Dermis blood vessel endothelial cell (primary cell): ENCODE data around the gene HMX1. TPM values are rescaled to one million over a fixed set of nuclear protein-coding genes. Genes with fewer than 3 reads are reported as not detected.

Experiments
- DNase-seq: peaks from one replicate; pipeline ENCODE4 v3.0.0; 2010
- total RNA-seq: library from RNA; depleted of rRNA; stranded (reverse); fragments of >200 nt; gene quantifications from 2 replicates; pipeline ENCODE4 v1.2.3, GENCODE V29; 2014

HMX1 gene
- total RNA-seq, 1 donor from 2014 or later, result not detected

DNA sequence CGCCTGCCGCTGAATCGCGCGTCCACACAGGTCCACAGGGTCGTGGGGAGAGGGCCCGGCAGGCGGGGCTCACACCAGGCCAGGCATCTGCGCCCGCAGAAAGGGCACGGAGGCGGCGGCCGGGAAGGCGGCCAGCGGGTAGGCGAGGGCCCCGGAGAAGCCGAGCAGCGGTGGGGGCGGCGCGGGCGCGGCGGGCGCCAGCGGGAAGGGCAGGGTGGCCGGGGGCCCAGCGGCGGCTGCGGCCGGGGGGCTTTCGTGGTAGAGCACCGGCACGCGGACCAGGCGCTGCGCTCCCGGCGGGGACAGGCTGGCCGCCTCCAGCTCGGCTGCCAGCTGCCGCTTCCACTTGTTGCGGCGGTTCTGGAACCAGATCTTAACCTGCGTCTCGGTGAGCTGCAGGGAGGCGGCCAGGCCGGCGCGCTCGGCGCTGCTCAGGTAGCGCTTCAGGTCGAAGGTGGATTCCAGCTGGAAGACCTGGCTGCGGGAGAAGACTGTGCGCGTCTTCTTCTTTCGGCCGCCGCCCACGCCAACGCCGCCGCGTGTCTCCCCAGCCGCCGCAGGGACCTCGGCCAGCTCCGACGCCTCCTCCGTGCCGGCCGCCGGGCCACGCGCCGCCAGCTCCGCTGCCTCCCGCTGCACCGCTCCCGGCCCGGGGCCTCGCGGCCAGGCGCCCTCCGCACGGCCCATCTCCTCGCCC, 3.9 kb downstream of the HMX1 start:
- DNase-seq, result no peak

DNA sequence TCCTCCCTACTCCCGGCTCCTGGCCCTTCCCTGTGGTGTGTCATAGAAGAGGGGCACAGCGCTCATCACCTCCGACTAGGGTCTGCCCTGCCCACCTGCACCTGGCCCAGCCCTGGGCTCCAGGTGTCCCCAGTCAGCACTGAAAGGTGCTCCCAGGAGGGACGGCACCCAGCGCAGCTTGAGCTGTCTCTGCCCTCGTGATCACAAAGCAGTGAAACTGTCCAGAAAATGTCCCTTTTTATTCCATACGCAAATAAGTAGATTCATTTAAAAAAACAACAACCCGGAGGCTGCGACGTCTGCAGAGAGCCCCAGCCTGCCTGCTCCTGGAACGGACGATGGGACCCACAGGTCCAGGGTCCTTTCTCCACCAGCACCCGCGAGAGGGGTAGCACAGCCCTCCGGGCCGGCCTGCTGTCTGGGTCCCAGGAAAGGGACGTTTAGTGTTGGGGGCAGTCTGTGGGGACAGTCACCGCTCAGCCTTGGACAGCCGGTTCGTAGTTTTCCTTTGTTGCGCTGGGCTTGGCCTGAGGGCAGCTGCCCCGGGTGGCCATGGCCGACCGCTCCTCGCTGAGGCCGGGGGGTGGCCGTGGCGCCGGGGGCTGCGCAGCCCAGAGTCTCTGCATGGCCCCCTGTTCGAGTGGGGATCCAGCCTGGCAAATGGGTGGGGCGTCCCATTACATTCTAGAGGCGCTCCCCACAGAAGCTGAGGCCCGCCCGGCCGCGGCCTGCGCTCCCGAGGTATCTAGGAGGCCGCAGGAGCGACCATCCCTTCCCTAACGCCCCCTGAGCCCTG, 4.6 kb downstream of the HMX1 start:
- DNase-seq, result no peak

DNA sequence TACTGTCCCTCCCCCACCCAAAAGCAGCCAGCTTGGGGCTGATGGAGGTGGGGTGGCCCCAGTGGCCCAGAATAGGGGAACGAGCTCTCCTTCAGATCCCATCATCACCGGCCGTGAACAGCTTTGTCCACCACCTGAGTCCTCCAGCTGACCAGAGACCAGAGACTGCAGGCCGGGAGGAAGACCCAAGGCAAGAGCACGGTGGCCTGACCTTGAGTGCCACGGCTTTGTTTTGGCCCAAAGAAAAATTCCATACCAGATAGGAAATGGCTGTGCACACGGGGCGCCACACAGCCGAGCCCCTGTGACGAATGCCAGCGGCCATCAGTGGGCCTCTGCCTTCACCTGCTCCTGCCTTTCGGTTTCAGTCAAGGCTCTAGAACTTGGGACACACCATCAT, 5.2 kb downstream of the HMX1 start:
- no peak for DNase-seq

DNA sequence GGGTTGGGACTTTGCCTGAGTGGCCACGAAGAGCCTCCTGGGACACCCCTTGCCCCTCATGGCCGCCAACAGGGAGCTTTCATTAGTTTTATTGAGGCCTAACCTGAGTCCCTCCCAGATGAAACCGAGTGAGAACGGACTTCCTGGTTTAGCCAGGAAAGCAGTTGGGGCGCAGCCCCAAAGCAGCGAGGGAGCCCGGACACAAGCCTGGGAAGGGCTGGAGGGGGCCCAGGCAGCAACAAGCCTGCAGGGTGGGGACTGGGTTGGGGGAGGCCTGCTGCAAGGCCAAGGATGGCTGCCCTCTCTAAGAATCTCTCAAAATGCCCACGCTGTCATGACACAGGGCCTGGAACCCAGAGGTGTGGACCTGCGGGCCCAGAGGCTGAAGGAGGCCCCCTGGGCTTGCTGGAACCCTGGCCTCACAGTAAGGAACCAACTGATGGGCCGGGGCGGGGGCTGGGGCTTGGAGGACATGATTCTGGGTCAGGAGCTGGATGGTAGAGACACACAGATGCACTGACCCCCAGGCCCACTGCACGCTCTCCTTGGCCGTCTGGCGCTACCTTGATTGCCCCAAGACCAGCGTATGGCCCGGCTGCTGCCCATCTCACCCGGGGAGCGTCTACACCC, 5.8 kb downstream of the HMX1 start:
- no peak for DNase-seq

DNA sequence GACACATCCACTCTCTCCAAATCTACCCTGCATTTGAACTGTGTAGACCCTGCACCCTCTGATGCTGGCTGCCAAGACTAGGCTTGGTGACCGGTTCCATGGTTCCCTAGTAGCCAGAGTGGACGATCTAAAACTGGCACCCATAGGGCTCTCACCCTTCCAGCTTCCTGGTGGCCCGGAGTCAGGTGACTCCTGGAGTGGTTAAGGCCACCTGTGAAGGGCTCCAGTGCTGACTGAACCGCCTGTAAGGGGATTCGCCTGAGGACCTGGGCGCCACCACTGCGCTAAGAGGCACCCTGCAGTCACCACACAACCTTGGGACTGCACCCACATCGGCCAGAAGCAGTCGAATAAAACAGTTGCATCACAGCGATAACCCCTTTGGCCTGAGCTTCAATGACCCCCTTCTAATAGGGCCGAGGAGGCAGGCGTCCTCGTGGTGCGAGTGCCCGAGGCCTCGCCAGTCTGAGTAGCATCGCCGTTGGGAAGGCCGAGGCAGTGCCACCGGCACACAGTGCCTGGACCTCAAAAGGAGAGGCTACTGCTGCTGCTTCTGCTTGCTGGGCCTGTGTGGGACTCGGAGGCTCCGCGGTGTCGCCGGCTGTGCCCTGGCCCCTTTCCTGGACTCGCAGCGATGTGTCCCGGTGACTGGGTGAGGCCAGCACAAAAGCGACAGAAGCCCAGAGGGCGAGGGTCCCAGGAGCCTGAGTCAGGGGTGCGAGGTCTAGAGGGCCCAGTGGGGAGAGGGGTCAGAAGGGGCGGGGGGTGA, 6.5 kb downstream of the HMX1 start:
- DNase-seq, result no peak

DNA sequence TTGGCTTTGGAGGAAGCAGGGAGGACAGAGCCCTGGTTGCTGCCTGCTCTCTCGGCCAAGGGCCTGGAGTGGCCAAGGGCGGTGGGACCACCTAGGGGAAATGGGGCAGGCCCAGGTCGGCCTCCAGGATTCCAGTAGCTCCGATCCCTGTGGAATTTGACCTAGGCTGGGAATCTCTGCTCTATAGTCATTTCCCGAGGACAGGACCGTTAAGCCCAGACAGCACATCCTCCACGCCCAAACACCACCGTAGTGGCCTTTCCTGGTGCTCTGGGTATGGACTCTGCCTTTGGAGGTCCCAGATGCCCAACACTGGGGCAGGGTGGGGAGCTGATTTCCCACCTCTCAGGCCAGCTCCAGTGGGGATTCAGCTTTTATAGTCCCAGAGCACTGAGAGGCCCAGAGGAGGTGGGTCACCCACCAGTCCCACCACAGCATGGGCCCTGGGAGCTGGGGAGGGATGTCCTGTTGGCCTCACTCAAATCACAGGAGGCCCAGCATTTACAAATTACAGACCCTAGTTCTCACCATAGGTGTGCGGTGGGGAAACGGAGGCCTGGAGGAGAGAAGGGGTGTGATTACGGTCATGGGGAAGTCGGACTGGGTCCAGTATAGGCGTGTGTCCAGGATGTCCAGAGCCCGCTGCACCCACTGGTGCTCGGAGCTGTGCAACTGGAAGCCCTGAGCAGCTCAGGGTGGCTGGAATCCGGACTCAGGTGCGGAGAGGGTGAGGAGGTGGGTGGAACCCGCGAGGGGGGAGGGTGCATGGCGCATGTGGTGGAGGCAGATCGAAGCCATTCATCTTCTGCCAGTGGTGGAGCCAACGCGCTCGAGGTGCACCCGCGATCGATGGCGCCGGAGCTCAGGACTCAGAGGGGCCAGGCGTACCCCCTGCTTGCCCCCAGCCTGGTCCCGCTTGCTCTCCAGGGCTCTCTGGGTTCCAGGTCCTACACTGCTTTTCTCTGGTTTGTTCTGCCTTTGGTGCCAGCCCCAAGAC, 7.7 kb downstream of the HMX1 start:
- no peak for DNase-seq

DNA sequence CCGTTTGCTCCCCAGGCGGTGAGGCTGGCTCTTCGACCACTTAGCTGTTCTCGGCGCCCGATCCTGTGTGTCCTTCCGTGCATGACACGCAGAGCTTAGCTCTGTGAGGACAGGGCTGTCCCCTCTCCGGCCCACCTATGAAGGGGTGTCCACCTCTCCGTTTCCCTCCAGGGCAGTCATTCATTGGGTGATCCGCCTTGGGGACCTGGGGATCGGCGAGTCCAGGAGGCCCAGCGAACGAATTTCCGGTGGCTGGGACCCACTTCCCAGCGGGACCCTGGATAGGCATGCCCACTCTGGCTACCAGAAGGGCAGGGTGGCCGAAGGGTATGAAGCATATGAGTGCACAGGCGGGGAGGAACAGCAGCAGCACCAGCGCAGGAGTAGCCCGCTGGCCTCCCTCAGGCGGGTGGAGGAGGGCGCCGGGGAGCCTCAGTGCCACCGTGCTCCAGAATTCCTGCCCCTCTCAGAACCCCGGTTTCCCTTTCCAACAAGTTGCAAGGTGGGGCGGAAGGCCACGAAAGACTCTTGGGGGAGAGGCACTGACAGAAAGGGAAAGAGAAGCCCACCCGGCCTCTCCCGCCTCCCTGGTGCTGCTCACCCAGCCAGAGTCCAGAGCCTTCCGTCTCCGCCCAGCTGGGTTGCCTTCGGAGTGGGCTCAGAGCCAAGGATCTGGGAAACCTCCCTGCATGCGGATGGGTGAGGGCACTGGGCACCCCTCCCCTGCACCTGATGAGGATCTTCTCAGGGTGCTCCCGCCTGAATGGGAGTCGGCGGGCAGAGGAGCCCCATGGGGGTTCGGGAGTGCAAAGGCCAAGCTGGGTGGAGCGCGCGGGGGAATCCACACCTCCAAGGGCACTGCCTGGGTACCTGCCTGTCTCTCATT, 8.6 kb downstream of the HMX1 start:
- DNase-seq, result no peak

DNA sequence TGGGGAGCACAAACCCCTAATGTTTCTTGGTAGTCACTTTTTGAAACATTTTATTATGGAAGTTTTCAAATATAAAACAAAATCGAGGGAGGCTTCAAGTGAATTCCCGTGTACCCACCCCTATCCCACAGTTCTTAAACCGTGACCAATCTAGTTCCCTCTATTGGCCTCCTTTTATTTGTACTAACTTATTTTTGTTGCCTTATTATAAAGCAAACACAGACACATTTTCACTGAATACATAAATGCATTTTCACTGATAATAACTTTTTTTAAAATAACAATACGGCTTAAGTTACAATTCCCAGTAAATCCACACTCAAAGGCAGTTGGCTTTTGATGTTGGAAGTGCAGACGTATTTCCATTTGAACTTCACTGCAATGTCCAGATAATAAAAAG, 9.3 kb downstream of the HMX1 start:
- no peak for DNase-seq

DNA sequence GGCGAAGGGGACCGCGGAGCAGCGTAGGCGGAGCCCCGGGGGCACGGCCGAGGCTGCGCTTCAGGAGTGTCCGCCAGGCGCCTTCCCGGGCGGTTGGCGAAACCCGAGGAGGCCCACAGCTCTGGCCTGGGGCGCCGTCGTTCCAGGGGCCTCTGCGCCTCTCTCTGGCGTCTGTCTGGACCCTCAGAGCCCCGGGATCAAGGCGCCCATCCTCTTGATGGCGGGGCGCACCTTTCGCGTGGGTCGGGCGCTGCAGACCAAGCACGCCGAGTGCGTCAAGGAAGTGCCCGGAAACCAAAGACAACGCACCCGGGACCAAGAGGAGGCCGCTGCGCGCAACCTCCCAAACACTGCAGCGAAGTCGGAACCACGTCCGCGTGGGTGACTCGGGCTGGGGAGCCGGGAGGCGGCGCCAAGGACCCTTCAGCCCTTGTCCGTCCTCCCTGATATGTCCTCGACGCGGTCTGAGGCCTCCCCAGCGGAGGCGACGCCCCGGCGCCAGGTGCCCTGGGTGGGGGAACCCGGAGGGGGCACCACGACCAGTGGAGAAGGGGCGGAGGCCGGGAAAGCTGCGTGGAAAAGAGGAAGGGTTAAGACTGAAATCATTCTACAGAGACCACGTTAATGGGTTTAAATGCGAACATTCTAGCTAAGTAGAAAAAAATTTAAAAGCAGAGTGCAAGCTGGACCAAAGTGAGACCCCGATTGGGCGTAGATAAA, 9.9 kb downstream of the HMX1 start:
- no peak for DNase-seq

DNA sequence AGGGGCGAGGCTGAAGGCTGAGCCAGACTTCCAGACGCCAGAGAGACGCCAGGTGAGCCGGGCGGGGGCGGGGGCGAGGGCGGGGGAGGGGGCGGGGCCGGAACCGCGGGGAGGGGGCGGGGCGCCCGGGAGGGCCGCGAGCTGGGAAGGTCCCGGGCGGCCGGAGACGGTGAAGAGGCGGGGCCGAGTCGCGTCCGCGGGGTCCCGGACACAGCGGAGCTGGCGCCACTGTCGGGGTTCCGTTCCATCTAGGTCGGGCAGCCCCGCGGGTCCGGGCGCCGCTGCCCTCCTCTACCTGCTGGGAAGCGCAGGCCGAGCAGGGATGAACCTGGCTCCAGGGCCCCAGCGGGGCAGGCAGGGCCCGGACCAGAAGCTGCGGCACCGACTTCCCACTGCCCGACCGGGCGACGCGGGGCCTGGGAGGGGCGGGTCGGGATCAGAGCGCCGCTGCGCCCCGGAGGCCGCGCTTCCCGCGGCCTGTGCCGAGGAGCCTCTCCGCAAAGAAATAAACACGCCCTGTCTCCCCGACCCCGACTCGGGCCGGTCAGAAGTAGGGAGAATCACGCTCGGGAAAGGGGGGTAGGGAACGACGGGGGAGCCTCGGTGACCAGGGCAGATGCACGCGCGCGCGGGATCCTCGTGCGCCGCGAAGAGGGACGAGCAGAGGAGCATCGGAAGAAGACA, 10.6 kb downstream of the HMX1 start:
- no peak for DNase-seq

DNA sequence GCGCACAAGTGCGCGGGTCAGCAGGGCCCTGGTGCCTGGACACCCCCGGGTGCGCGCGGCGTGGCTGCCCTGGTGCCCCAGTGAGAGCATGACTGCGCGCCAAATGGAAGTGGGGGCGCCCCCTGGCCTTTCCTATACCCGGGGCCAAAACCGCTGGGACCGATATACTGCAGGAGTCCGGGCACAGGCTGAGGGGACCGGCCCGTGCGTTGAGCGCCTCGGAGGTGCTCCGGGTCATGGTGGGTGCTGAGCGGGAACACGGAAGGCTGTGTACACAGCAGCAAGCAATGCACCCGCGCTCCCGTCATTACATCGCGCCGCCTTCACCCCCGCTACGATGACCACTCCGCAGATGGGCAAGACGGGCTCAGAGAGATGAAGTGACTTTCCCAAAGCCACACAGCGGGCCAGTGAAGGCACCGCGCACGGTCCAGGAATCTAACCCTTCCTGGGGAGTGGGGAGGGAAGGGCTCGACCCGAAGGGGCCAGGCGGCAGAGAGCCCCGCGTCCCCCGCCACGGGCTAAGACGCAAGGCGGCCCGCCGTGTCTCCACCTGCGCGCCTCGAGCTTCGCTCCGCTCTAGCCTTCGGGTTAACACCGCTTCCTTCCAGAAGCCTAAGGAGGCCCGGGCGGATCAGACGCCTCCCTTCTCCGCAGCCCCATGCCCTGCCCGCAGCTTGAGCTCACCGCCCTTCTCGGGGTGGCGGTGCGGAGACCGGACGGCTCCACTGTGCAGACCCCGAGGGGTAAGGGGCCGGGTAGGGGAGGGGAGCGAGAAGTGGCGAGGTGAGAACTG, 11.3 kb downstream of the HMX1 start:
- DNase-seq, result no peak

DNA sequence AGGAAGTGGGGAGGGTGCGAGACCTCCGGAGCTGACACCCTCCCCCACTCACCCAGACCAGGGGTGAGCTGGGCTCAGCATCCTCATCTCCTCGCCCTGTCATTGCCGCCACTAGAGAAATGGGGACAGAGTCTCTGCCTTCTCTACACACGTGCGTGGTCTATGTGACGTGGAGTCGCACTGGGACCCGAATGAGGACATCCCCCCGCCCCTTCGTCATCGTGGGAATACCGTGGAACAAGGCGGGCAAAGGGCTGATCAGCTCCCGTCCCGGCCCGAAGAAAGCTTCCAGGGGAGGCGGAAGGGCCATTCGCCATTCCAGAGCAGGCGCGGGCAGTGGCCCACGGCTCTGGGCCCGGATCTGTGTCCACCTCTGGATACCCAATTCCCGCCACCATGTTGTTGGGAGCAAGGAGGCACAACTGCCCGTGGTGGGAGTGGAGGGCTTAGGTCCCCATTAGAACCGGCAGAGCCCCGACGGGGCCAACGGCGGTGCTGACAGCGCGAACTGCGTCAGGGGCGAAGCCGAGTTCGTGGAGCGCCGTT, 12.0 kb downstream of the HMX1 start:
- DNase-seq, result no peak

DNA sequence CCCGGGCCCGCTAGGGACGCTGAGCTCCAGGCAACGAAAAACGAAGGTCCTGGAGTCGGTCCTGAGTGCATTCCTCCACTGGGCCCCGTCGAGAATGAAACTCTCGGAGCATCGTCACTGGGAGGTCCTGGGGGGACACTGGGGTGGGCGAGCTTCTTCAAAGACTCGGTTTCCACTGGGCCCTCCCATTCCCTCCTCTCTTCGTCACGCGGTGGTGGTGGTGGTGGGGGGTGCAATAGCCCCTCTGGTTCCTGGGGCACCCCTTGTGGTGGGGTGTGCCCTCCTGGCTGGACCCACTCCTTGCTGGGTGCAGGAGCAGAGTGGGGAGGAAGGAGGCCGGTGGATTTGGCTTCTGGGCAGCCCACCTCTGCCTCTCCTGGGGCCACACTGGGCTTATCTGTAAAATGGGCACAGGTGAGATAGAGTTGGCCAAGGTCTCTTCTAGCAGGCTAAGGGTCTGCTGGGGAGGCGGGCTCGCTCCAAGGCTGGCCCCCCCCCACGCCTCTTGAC, 12.9 kb downstream of the HMX1 start:
- DNase-seq, result no peak

DNA sequence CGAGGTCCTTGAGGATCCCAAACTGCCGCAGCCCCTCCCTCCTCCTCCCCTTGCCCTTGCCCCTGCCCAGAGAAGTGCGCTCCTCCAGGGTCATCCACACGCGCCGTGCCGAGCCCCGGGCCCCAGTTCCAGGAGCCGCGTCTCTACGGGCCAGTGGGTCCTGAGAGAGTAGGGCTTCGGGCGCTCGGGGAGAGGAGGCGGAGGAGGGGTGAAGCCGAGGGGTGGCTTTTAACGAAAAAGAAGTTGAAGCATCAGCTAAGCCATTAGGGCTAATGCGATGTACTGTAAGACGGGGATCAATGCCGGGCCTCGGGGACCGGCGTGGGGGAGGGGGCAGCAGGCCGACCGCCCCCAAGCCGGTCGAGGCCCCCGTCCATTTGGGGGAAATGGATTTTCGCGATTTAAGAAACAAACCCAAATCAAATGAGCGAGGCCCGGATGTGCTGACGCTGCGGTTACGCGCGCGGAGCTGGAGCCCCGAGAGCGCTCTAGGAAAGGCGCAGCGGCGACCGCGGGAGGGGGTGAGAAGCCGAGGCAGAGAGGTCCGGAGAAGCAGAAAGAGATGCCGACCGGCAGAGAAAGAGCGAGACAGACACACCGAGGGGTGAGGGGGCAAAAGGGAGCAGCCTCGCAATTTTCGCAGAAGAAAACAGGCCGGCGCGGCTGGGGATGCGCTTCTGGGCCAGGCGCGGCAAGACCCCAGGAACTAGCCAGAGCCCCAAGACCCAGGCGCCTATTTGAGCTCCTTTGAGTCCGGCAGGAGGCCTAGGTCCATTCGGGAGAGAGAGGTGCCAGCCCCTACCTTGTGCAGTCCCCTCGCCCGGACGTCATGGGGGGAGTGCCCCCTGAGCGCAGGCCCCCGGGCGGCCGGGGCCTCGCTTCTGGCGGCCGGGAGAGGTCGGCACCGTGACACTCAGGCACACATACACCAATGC, 13.6 kb downstream of the HMX1 start:
- DNase-seq, result no peak

DNA sequence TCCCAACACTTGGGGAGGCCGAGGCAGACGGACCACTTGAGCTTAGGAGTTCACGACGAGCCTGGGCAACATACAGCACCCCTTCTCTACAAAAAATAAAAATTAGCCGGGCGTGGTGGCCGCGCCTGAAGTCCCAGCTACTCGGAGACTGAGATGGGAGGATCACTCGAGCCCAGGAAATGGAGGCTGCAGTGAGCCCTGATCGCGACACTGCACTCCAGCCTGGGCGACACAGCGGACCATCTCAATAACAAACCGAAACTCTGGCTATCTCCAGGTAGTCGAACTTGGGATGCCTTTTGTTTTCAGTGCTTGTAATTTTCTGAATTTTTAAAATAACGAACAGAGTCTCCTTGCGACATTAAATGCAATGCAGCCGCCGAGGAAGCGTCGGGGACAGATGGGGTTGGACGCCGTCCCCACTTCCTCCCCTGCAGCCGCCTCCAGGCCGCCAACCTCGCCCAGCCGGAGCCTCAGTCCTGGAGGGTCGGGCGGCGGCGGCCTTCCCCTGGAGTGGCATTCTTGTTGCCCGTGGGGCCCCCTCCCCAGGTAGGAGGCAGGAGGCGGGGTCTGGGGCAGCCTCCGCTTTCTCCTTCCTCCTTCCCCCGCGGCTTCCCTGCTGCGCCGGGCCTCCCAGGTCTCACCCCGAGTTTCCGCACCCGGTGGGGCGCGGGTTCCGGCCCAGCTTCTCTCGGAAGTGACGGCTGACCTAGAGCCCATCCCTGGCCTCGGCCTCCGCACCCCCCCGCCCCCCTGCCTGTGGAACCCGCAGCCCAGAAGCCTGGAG, 14.6 kb downstream of the HMX1 start:
- DNase-seq, result no peak

DNA sequence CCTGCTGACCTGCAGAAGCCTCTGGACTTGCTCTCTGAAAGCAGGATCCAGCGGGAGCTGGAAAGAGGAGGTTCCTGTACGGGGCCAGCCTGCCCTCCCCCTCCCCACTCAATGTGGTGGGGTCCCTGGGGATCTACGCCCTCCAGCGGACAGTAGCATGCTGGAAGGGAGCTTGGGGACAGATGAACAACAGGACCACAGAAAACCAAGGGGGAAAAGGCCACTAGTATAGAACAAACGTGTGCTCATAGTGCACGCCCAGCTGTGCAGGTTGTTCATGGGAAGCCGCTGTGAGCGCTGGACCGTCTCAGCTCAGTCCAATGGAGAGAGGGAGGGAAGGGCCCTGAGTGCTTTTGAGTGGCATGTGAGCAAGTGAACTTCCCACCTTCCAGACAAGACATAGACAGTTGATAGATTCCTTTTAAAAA, 15.8 kb downstream of the HMX1 start:
- DNase-seq, result no peak
